NCI-H446 (cell line): ENCODE measurements around the gene FEM1A.

ENCODE experiments used
- DNase-seq, 2 experiments: peaks; one replicate each; lab custom pipeline; 2025; lab: John Stamatoyannopoulos, UW

FEM1A gene

DNA sequence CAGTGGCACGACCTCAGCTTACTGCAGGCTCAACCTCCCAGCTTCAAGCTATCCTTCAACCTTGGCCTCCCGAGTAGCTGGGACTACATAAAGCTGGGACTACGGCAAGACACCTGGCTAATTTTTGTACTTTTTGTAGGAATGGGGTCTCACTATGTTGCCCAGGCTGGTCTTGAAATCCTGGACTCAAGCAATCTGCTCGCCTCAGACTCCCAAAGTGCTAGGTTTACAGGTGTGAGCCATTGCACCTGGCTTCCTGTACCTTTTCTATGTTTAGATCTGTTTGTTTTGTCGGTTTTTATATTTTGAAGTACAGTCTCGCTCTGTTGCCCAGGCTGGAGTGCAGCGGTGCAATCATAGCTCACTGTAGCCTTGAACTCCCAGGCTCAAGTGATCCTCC lies 57.5 kb downstream of the FEM1A start:
- DNase-seq = no peak
